Fibroblast of lung (primary cell): ENCODE measurements around the gene PPP6R3. TPM values are rescaled to one million over a fixed set of nuclear protein-coding genes. Genes with fewer than 3 reads are reported as not detected.
"Not testable (repeated sequence)": the region's sequence is repeated elsewhere in the genome, so short reads cannot be mapped to it uniquely, and the experiment has no call there.

Experiments used
- DNase-seq, 2 donors: peaks; one replicate each; pipeline versions ENCODE4 v3.0.0 to v3.0.0-alpha.2; 2010; ENCODE audit warnings: low read depth in 2 of 2
- H2AFZ ChIP-seq: 2 replicates; pipeline ENCODE4 v1.5.1; 2012; ENCODE audit warnings: low read length, control low read depth, inconsistent platforms
- H3K27ac ChIP-seq: 2 replicates; pipeline ENCODE4 v1.5.1; 2011; ENCODE audit warnings: low read length, control low read depth; ENCODE audit not compliant: insufficient read depth
- H3K27me3 ChIP-seq: 2 replicates; pipeline ENCODE4 v1.5.1; 2011; ENCODE audit warnings: mild to moderate bottlenecking, low read length; ENCODE audit not compliant: control insufficient read depth, insufficient read depth
- H3K36me3 ChIP-seq: 2 replicates; pipeline ENCODE4 v1.5.1; 2011; ENCODE audit warnings: low read length; ENCODE audit not compliant: control insufficient read depth, insufficient read depth
- H3K4me1 ChIP-seq: 2 replicates; pipeline ENCODE4 v1.5.1; 2011; ENCODE audit warnings: low read length; ENCODE audit not compliant: control insufficient read depth, insufficient read depth; ENCODE audit errors: extremely low read depth
- H3K4me2 ChIP-seq: 2 replicates; pipeline ENCODE4 v1.5.1; 2011; ENCODE audit warnings: low read length, control low read depth; ENCODE audit not compliant: insufficient read depth; ENCODE audit errors: extremely low read depth
- H3K4me3 ChIP-seq, 4 experiments: fragments of 200-600 bp in 1 of 4; sonication (generic) in 1 of 4; replicated peaks in 1 of 4; 2 replicates each; pipeline ENCODE4 v1.5.1; 2011 to 2016; ENCODE audit warnings: low read length in 4 of 4, low read depth in 3 of 4, mild to moderate bottlenecking in 3 of 4, control low read depth in 2 of 4, inconsistent platforms in 1 of 4, mixed read lengths in 1 of 4; ENCODE audit not compliant: insufficient read depth in 1 of 4; ENCODE audit errors: control extremely low read depth in 1 of 4
- H3K79me2 ChIP-seq: 2 replicates; pipeline ENCODE4 v1.5.1; 2012; ENCODE audit warnings: mild to moderate bottlenecking, low read length, inconsistent platforms; ENCODE audit not compliant: control insufficient read depth, insufficient read depth
- H3K9ac ChIP-seq: 2 replicates; pipeline ENCODE4 v1.5.1; 2011; ENCODE audit warnings: mild to moderate bottlenecking, low read length, control low read depth; ENCODE audit not compliant: insufficient read depth
- H3K9me3 ChIP-seq: 2 replicates; pipeline ENCODE4 v1.5.1; 2012; ENCODE audit warnings: low read depth, low read length; ENCODE audit not compliant: control insufficient read depth, insufficient read depth
- H4K20me1 ChIP-seq: 2 replicates; pipeline ENCODE4 v1.5.1; 2011; ENCODE audit warnings: low read length; ENCODE audit not compliant: control insufficient read depth, insufficient read depth; ENCODE audit errors: extremely low read depth
- EZH2 ChIP-seq: IDR thresholded peaks from 2 replicates; pipeline ENCODE4 v1.5.1; 2012; ENCODE audit warnings: low read length, control low read depth, mild to moderate bottlenecking; ENCODE audit errors: missing control alignments
- polyA plus RNA-seq, 2 donors: library from polyadenylated mRNA; depleted of rRNA in 1 of 2; stranded (reverse) in 1 of 2; unstranded in 1 of 2; fragments of >200 nt; gene quantifications; 2 replicates each; pipeline ENCODE4 v1.2.1, GENCODE V29; 2011 to 2012; ENCODE audit warnings: missing spikeins in 1 of 2
- total RNA-seq: library from RNA; depleted of rRNA; stranded (reverse); fragments of >200 nt; gene quantifications from 2 replicates; pipeline ENCODE4 v1.2.1, GENCODE V29; 2014
- TF ChIP-seq, protein P1 (sequence below), 2 donors: IDR thresholded peaks in 1 of 2; conservative IDR thresholded peaks in 1 of 2; 1 replicate in 1 of 2; 2 replicates in 1 of 2; pipeline ENCODE4 v1.5.1; 2011 to 2012; ENCODE audit warnings: low read length in 2 of 2, control low read depth in 1 of 2, inconsistent platforms in 1 of 2, low read depth in 1 of 2, mild to moderate bottlenecking in 1 of 2

PPP6R3 gene
- total and polyA plus RNA-seq, 2 donors (not counting 1 experiment from before 2014, with no cell fraction given), result 44.2 to 120 TPM

DNA sequence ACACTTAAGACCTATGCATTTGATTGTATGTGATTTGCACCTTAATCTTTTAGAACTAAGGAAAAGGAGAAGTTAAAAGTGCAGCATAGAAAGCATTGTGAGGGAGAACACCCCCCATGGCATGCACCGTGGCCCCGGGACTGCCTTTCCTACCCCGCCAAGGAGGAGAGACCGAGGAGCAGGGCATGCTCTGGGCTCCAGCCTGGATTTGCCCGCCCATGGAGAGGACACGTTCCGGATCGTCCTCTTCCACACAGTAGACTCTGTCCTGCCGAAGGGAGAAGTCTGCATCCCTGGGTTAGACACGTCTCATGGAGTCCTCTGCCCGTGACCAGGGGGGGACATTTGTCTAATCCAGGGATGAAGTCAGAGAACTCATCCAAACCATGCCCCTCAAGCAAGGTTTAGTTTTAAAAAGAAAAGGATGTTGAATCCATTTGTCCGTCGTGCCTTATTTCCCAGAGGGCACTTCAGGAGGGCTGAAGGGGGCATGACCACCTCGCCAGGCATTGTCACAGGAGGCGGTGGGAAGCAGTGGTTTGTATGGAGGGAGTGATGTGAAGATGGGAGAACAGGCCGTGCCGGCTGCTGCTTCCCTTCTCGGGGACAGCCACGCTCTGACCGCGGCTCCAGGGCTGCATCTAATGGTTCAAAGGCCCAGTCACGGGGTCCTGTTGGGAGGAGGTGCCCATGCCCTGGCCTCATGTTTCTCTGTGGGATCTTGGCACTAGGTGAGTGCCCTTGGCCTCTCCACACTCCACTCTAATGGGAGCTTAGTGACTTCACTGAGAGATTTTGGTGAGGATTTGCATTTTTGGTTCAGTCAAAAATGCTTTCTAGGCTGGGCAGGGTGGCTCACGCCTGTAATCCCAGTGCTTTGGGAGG, 157.6 kb downstream of the PPP6R3 start:
- Histone ChIP-seq H3K4me1 (no peaks in the 10 kb centered on the region), H3K27me3 (no peaks in the 10 kb centered on the region), H3K79me2 (no peaks in the 10 kb centered on the region), H3K4me2 (no peak overlapping the region), H3K27ac (no peak overlapping the region), H3K9me3 (no peaks in the 10 kb centered on the region), H4K20me1 (no peaks in the 10 kb centered on the region), H3K9ac (no peak overlapping the region), H3K4me3 (no peak overlapping the region), H2AFZ (no peak overlapping the region), H3K36me3 (peaks cover 5% of the 10 kb centered on the region)
- TF ChIP-seq, protein P1, sequence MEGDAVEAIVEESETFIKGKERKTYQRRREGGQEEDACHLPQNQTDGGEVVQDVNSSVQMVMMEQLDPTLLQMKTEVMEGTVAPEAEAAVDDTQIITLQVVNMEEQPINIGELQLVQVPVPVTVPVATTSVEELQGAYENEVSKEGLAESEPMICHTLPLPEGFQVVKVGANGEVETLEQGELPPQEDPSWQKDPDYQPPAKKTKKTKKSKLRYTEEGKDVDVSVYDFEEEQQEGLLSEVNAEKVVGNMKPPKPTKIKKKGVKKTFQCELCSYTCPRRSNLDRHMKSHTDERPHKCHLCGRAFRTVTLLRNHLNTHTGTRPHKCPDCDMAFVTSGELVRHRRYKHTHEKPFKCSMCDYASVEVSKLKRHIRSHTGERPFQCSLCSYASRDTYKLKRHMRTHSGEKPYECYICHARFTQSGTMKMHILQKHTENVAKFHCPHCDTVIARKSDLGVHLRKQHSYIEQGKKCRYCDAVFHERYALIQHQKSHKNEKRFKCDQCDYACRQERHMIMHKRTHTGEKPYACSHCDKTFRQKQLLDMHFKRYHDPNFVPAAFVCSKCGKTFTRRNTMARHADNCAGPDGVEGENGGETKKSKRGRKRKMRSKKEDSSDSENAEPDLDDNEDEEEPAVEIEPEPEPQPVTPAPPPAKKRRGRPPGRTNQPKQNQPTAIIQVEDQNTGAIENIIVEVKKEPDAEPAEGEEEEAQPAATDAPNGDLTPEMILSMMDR (conservative IDR thresholded peaks at IDR 0.05 in 1 of 2, IDR thresholded peaks at IDR 0.05 in 1 of 2; ENCODE audit: low read depth in 1 of 2, low read length in 2 of 2), result no peak
- no peak for TF ChIP-seq EZH2
- no peak for DNase-seq

DNA sequence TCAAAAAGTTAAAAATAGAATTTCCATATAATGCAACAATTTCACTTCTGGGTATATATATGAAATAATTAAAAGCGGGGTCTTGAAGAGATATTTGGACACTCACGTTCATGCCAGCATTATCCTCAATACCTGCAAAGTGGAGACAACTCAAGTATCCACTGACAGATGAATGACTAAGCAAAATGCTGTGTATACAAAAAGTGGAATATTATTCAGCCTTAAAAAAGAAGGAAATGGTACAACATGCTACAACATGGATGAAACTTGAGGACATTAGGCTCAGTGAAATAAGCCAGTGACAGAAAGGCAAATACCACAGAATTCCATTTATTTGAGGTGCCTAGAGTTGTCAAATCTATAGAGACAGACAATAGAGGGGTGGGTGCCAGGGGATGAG, 161.3 kb downstream of the PPP6R3 start:
- DNase-seq, result no peak
- Histone ChIP-seq H3K9ac (no peak overlapping the region), H3K27ac (no peak overlapping the region), H3K27me3 (no peaks in the 10 kb centered on the region), H3K79me2 (no peaks in the 10 kb centered on the region), H2AFZ (no peak overlapping the region), H4K20me1 (no peaks in the 10 kb centered on the region), H3K4me1 (no peaks in the 10 kb centered on the region), H3K4me2 (no peak overlapping the region), H3K9me3 (no peaks in the 10 kb centered on the region), H3K4me3 (no peak overlapping the region), H3K36me3 (no peaks in the 10 kb centered on the region)
- TF ChIP-seq, protein P1 (conservative IDR thresholded peaks at IDR 0.05 in 1 of 2, IDR thresholded peaks at IDR 0.05 in 1 of 2; ENCODE audit: low read depth in 1 of 2, low read length in 2 of 2), result no peak
- TF ChIP-seq EZH2, result no peak

DNA sequence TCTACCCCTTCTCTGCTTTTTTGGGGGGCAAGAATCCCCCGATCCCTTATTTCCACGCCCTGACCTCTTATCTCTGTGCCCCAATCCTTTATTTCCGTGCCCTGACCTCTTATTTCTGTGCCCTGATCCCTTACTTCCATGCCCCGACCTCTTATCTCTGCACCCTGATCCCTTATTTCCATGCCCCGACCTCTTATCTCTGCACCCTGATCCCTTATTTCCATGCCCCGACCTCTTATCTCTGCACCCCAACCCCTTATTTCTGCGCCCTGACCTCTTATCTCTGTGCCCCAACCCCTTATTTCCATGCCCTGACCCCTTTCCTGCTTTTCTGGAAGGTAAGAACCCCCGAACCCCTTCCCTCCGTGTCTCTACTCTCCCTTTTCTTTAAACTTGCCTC, 163.2 kb downstream of the PPP6R3 start:
- not testable (repeated sequence) for H3K4me3 ChIP-seq, H3K79me2 ChIP-seq, H3K4me1 ChIP-seq, H4K20me1 ChIP-seq, H3K4me2 ChIP-seq, H3K9me3 ChIP-seq, H3K27ac ChIP-seq, H3K9ac ChIP-seq, H3K27me3 ChIP-seq, H3K36me3 ChIP-seq, DNase-seq, H2AFZ ChIP-seq

DNA sequence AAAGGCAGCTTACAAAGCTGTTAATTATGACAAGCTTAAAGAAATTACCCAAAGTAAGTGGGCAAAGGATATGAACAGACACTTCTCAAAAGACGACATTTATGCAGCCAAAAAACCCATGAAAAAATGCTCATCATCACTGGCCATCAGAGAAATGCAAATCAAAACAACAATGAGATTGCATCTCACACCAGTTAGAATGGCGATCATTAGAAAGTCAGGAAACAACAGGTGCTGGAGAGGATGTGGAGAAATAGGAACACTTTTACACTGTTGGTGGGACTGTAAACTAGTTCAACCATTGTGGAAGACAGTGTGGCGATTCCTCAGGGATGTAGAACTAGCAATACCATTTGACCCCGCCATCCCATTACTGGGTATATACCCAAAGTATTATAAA, 164.5 kb downstream of the PPP6R3 start:
- H4K20me1 ChIP-seq, H3K9me3 ChIP-seq, H3K4me1 ChIP-seq, H3K79me2 ChIP-seq, H3K27ac ChIP-seq, H3K36me3 ChIP-seq, H3K4me2 ChIP-seq, H3K9ac ChIP-seq, H2AFZ ChIP-seq, DNase-seq, H3K27me3 ChIP-seq, H3K4me3 ChIP-seq: not testable (repeated sequence)

DNA sequence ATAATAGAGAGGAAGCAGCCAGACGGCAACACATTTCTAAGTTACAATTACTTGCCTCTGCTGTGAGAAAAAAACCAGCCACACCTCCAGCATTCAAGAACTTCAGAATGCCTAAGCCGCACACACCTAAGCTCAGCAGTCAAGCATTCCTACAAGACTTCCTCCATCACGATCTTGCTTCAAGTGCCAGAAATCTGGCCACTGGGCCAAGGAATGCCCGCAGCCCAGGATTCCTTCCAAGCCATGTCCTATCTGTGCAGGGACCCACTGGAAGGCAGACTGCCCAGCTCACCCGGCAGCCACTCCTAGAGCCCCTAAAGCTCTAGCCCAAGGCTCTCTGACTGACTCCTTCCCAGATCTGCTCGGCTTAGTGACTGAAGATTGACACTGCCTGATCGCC, 165.7 kb downstream of the PPP6R3 start:
- H3K36me3 ChIP-seq, DNase-seq, H3K9ac ChIP-seq, H2AFZ ChIP-seq, H3K27me3 ChIP-seq, H3K4me1 ChIP-seq, H3K9me3 ChIP-seq, H3K27ac ChIP-seq, H3K79me2 ChIP-seq, H3K4me2 ChIP-seq, H3K4me3 ChIP-seq, H4K20me1 ChIP-seq: not testable (repeated sequence)
